GM12878 (cell line): ENCODE data around the gene CTXN1. TPM values are rescaled to one million over a fixed set of nuclear protein-coding genes. Genes with fewer than 3 reads are reported as not detected.

Source experiments
- ATAC-seq: fragments of 200-7000 bp; cut with Tn5 transposase; 3 replicates; pipeline ENCODE4 v1.9.1; 2020; ENCODE audit warnings: mild to moderate bottlenecking, moderate library complexity
- BruUV-seq: library from RNA; stranded (reverse); fragments of 400-500 nt; replicated peaks from 2 replicates; lab custom pipeline; 2021; lab: Mats Ljungman, UMichigan
- CTCF ChIA-PET: fragments of 300-600 bp; sonication (Branson Sonifier 250); formaldehyde crosslinking; extraction: SDS; loops from one replicate; lab custom pipeline; 2021; ENCODE audit warnings: inconsistent platforms; lab: Yijun Ruan, JAX
- POLR2A ChIA-PET: fragments of 350-600 bp; formaldehyde crosslinking; extraction: SDS; loops from one replicate; lab custom pipeline; 2021; ENCODE audit warnings: inconsistent platforms; lab: Charles Lee
- RAD21 ChIA-PET: fragments of 300-600 bp; sonication (Branson Sonifier 250); formaldehyde crosslinking; loops from one replicate; lab custom pipeline; 2023; ENCODE audit warnings: antibody characterized with exemption; ENCODE audit not compliant: unreplicated experiment; lab: Charles Lee
- SMC1A ChIA-PET: fragments of 300-600 bp; sonication (Branson Sonifier 250); formaldehyde crosslinking; loops from one replicate; lab custom pipeline; 2023; ENCODE audit not compliant: unreplicated experiment, uncharacterized antibody; lab: Charles Lee
- DNase-seq: peaks from one replicate; pipeline ENCODE4 v3.0.0-alpha.2; 2011; ENCODE audit warnings: low read depth, low spot score
- FAIRE-seq: peaks from 3 replicates; lab custom pipeline; 2011; peaks lifted over from hg19 to GRCh38; lab: Jason Lieb, UNC
- H2AFZ ChIP-seq: 2 replicates; pipeline ENCODE4 v1.6.0; 2011; ENCODE audit warnings: low read depth, low read length, control low read depth; ENCODE audit not compliant: control insufficient read depth
- H3K27ac ChIP-seq: 2 replicates; pipeline ENCODE4 v1.5.1; 2011; ENCODE audit warnings: control low read depth; ENCODE audit not compliant: control insufficient read depth, insufficient read depth
- H3K27me3 ChIP-seq, 2 experiments: replicated peaks in 1 of 2; 2 replicates each; pipeline versions ENCODE4 v1.6.0 to v1.6.1; 2011; ENCODE audit warnings: low read length in 1 of 2; ENCODE audit not compliant: control insufficient read depth in 2 of 2, insufficient read depth in 2 of 2
- H3K36me3 ChIP-seq, 2 experiments: 2 replicates each; pipeline ENCODE4 v1.5.1; 2011; ENCODE audit warnings: low read length in 1 of 2; ENCODE audit not compliant: control insufficient read depth in 2 of 2, insufficient read depth in 2 of 2
- H3K4me1 ChIP-seq: 2 replicates; pipeline ENCODE4 v1.6.1; 2011; ENCODE audit warnings: mild to moderate bottlenecking, low read length, moderate library complexity, mixed read lengths; ENCODE audit not compliant: control insufficient read depth, insufficient read depth
- H3K4me2 ChIP-seq: 2 replicates; pipeline ENCODE4 v1.6.0; 2011; ENCODE audit warnings: control low read depth; ENCODE audit not compliant: control insufficient read depth, insufficient read depth
- H3K4me3 ChIP-seq: fragments of 200-600 bp; sonication (generic); 2 replicates; pipeline ENCODE4 v1.5.1; 2016
- H3K79me2 ChIP-seq: 2 replicates; pipeline ENCODE4 v1.6.0; 2011; ENCODE audit warnings: low read length; ENCODE audit not compliant: control insufficient read depth, insufficient read depth
- H3K9ac ChIP-seq: 2 replicates; pipeline ENCODE4 v1.8.0; 2011; ENCODE audit warnings: low read length, control low read depth, mixed read lengths; ENCODE audit not compliant: control insufficient read depth, insufficient read depth
- H3K9me3 ChIP-seq: replicated peaks from 3 replicates; pipeline ENCODE4 v1.5.1; 2011; ENCODE audit warnings: mild to moderate bottlenecking, low read length; ENCODE audit not compliant: control insufficient read depth, insufficient read depth
- H4K20me1 ChIP-seq: 2 replicates; pipeline ENCODE4 v1.6.0; 2011; ENCODE audit not compliant: control insufficient read depth, insufficient read depth
- ATF7 ChIP-seq: fragments of 450-650 bp; IDR thresholded peaks from 2 replicates; pipeline ENCODE4 v1.6.1; 2016; ENCODE audit warnings: low read depth, mild to moderate bottlenecking
- CREB1 ChIP-seq: IDR thresholded peaks from 2 replicates; pipeline ENCODE4 v1.6.1; 2012; ENCODE audit warnings: low read depth, mild to moderate bottlenecking, inconsistent platforms
- EED ChIP-seq: sonication (generic); IDR thresholded peaks from 2 replicates; pipeline ENCODE4 v1.6.1; 2016; ENCODE audit warnings: antibody characterized with exemption, low read depth
- ESRRA ChIP-seq: IDR thresholded peaks from 2 replicates; pipeline ENCODE4 v1.6.1; 2012; ENCODE audit warnings: mild to moderate bottlenecking, low read length, improper control_type of control experiment
- IKZF2 ChIP-seq, 2 experiments: fragments of 450-650 bp; IDR thresholded peaks; 2 replicates each; pipeline ENCODE4 v1.6.1; 2017; ENCODE audit warnings: mild to moderate bottlenecking in 2 of 2, moderate library complexity in 2 of 2
- KAT2A ChIP-seq: conservative IDR thresholded peaks from 2 replicates; pipeline ENCODE4 v1.6.1; 2011; ENCODE audit warnings: low read depth, low read length; ENCODE audit not compliant: control insufficient read depth
- MAX ChIP-seq: IDR thresholded peaks from 2 replicates; pipeline ENCODE4 v1.6.1; 2012; ENCODE audit warnings: low read depth, low read length, improper control_type of control experiment
- SIX5 ChIP-seq: IDR thresholded peaks from 2 replicates; pipeline ENCODE4 v1.6.1; 2011; ENCODE audit warnings: mild to moderate bottlenecking, low read depth, low read length, moderate library complexity; ENCODE audit not compliant: severe bottlenecking
- STAT1 ChIP-seq: fragments of 450-650 bp; conservative IDR thresholded peaks from 2 replicates; pipeline ENCODE4 v1.6.1; 2014; ENCODE audit warnings: antibody characterized with exemption, mild to moderate bottlenecking
- STAT3 ChIP-seq: IDR thresholded peaks from 2 replicates; pipeline ENCODE4 v1.6.1; 2011; ENCODE audit warnings: low read depth, low read length, improper control_type of control experiment
- ZNF24 ChIP-seq: fragments of 450-650 bp; IDR thresholded peaks from 2 replicates; pipeline ENCODE4 v1.6.1; 2017; ENCODE audit warnings: antibody characterized with exemption, mild to moderate bottlenecking
- WGBS: methylation state at CpG from one replicate; pipeline ENCODE4 v1.1.6; 2016; ENCODE audit warnings: low lambda C conversion rate; ENCODE audit not compliant: insufficient replicate concordance, insufficient coverage; ENCODE audit errors: missing lambda C conversion rate; 5-methylcytosine and 5-hydroxymethylcytosine counted together
- in situ Hi-C: fragments of 300-500 bp; cut with MboI; formaldehyde crosslinking; loops from 9 replicates; pipeline ENCODE4 v1.14.3; 2018; ENCODE audit warnings: mixed read lengths
- intact Hi-C: fragments of 100-400 bp; cut with micrococcal nuclease; formaldehyde crosslinking; loops from one replicate; pipeline ENCODE4 v1.14.2; 2022; ENCODE audit not compliant: unreplicated experiment
- polyA plus RNA-seq, 11 experiments: library from polyadenylated mRNA; depleted of rRNA in 4 of 11; unstranded in 6 of 11; stranded (reverse) in 5 of 11; fragments of >200 nt; fragmentation: Nextera tagmentation in 4 of 11; fragmentation: Illumina TruSeq in 1 of 11; extraction: Ambion mirVana in 4 of 11; extraction: Trizol in 1 of 11; gene quantifications; 1 replicate in 1 of 11; 2 replicates in 10 of 11; pipeline versions ENCODE4 v1.2.1 to v1.2.3, GENCODE V29; 2011 to 2016; ENCODE audit warnings: inconsistent platforms in 2 of 11, missing spikeins in 2 of 11, low read depth in 1 of 11
- total RNA-seq, 4 experiments: library from RNA; depleted of rRNA in 3 of 4; stranded (reverse); fragments of >200 nt in 3 of 4; fragmentation: Illumina TruSeq in 1 of 4; extraction: Trizol in 1 of 4; gene quantifications; 2 replicates each; pipeline versions ENCODE4 v1.2.1 to v1.2.3, GENCODE V29; 2013 to 2021
- TF ChIP-seq, protein P1 (sequence below): fragments of 450-650 bp; IDR thresholded peaks from 2 replicates; pipeline ENCODE4 v1.6.1; 2016; ENCODE audit warnings: mild to moderate bottlenecking

CTXN1 gene
- total and polyA plus RNA-seq, 10 of the 15 experiments (the other 5 are each of a cell fraction or from before 2014, with no cell fraction given): 0.04 to 1.0 (median 0.38) TPM; not detected in 4

GRCh38 chr19:7965921-7966665 is 40.2 kb upstream of the CTXN1 start:
- intact Hi-C loops (no loop called here), in situ Hi-C loops (no loop called here)
- no peak overlapping the region for H3K4me3 ChIP-seq
- BruUV-seq: no TSS peak
- no peak overlapping the region for H2AFZ ChIP-seq
- ChIA-PET RAD21 (no interaction called here), SMC1A (interaction anchor here (1.0 kb wide), 1 partner anchor 22 kb away, joined by 4 read pairs; the partner anchor contains the start of gene TIMM44), CTCF (interaction anchor here (0.9 kb wide), 1 partner anchor 8 kb away, joined by 4 read pairs; no protein-coding TSS in a partner anchor), POLR2A (interaction anchor here (0.7 kb wide), 1 partner anchor 736 kb away, joined by 3 read pairs; no protein-coding TSS in a partner anchor)
- ATAC-seq (no peak), DNase-seq (no peak), FAIRE-seq (no peak)
- no peaks in the 10 kb centered on the region for H3K79me2 ChIP-seq
- no peaks in the 10 kb centered on the region for H3K4me1 ChIP-seq
- H4K20me1 ChIP-seq: no peaks in the 10 kb centered on the region
- no peak overlapping the region for H3K27ac ChIP-seq
- peaks cover 33 to 36% of the 10 kb centered on the region in 2 experiments; a peak in 3 of 4 replicates for H3K36me3 ChIP-seq
- no peaks in the 10 kb centered on the region for H3K9me3 ChIP-seq
- no peak overlapping the region for H3K9ac ChIP-seq
- TF ChIP-seq ATF7: no peak
- no peak for TF ChIP-seq MAX
- no peak for TF ChIP-seq ESRRA
- no peak overlapping the region for H3K4me2 ChIP-seq
- WGBS: 97% methylated on average over 12 of the region's 12 CpGs
- no peaks in the 10 kb centered on the region for H3K27me3 ChIP-seq

DNA sequence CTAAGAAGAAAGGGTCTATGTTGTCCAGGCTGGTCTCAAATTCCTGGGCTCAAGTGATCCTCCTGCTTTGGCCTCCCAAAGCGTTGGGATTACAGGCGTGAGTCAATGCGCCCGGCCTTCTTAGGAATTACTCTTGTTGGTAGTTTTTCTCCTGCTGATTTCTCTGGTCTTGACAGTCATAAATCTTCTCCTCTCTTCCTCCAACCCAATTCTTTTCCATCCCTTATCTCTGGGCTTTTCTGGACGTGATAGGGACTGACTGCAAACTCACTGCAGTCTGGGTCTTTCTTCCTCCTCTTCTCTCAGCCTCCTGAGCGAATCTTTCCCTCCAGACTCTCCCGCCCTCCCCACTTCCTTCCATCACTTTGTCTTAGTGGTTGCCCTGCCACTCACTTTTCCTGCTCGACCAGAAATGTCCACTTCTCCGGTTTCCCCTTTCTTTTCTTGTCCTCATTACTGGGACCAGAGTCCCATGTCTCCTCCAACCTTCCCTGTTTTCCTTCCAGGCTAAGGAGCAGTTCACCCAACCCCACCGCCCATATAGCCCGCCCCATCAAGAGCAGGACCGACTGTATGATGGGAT is 39.4 kb upstream of the CTXN1 start:
- in situ Hi-C loops: no loop called here
- no peak overlapping the region for H3K4me2 ChIP-seq
- no peak for DNase-seq
- RAD21 ChIA-PET: no interaction called here
- POLR2A ChIA-PET: no interaction called here
- SMC1A ChIA-PET: interaction anchor here (0.6 to 1.0 kb wide), 2 partner anchors 21 to 120 kb away, joined by 3 to 4 read pairs; partner anchors contain the start of gene TIMM44
- FAIRE-seq: no peak
- ATAC-seq: no peak
- intact Hi-C loops: no loop called here
- BruUV-seq: no TSS peak
- no peaks in the 10 kb centered on the region for H3K4me1 ChIP-seq
- WGBS: 83% methylated on average over 12 of the region's 12 CpGs
- no peaks in the 10 kb centered on the region for H3K9me3 ChIP-seq
- no peaks in the 10 kb centered on the region for H4K20me1 ChIP-seq
- CTCF ChIA-PET: no interaction called here
- no peak overlapping the region for H3K4me3 ChIP-seq
- H3K9ac ChIP-seq: no peak overlapping the region
- H3K27me3 ChIP-seq: no peaks in the 10 kb centered on the region
- no peak overlapping the region for H3K27ac ChIP-seq
- H2AFZ ChIP-seq: no peak overlapping the region
- H3K36me3 ChIP-seq: peaks cover 30 to 36% of the 10 kb centered on the region in 2 experiments; a peak in 3 of 4 replicates
- H3K79me2 ChIP-seq: no peaks in the 10 kb centered on the region
- TF ChIP-seq CREB1: no peak
- TF ChIP-seq STAT1: no peak
- TF ChIP-seq KAT2A: no peak
- no peak for TF ChIP-seq ATF7
- TF ChIP-seq IKZF2 (IDR thresholded peaks at IDR 0.05): no peak
- no peak for TF ChIP-seq EED
- no peak for TF ChIP-seq SIX5
- TF ChIP-seq, protein P1, sequence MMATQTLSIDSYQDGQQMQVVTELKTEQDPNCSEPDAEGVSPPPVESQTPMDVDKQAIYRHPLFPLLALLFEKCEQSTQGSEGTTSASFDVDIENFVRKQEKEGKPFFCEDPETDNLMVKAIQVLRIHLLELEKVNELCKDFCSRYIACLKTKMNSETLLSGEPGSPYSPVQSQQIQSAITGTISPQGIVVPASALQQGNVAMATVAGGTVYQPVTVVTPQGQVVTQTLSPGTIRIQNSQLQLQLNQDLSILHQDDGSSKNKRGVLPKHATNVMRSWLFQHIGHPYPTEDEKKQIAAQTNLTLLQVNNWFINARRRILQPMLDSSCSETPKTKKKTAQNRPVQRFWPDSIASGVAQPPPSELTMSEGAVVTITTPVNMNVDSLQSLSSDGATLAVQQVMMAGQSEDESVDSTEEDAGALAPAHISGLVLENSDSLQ: no peak
- no peak for TF ChIP-seq STAT3
- TF ChIP-seq ZNF24: no peak
